ENCODE results near the gene LY6G6C.
A peak's percentile ranks its signal among the peaks of the same experiment; 100 is the strongest.

The LY6G6C gene

GRCh38 chr6:31737991-31738979 lies 16.7 kb upstream of the LY6G6C start (continued):
- TF ChIP-seq HIC1 (tag by site-specific recombination; IDR thresholded peaks at IDR 0.05) (peak; percentile 34; the same call in 1 of the 2 replicates), ZBTB48 (tag by site-specific recombination; IDR thresholded peaks at IDR 0.05) (peak; percentile 62), EGR2 (tag by site-specific recombination; IDR thresholded peaks at IDR 0.05; ENCODE audit: low read depth) (peak; percentile 88), IKZF3 (tag by site-specific recombination; IDR thresholded peaks at IDR 0.05) (peak; percentile 66; the same call in 1 of the 2 replicates), ZNF324 (tag by site-specific recombination; IDR thresholded peaks at IDR 0.05) (no peak), SALL2 (tag by site-specific recombination; IDR thresholded peaks at IDR 0.05; ENCODE audit: borderline replicate concordance) (no peak), REPIN1 (tag by site-specific recombination; IDR thresholded peaks at IDR 0.05; ENCODE audit: low read depth) (no peak), ZNF114 (tag by site-specific recombination; IDR thresholded peaks at IDR 0.05) (no peak), ZSCAN4 (tag by site-specific recombination; IDR thresholded peaks at IDR 0.05) (no peak), PRDM4 (tag by site-specific recombination; IDR thresholded peaks at IDR 0.05) (no peak), BCL6B (tag by site-specific recombination; IDR thresholded peaks at IDR 0.05) (no peak), ZNF558 (tag by site-specific recombination; IDR thresholded peaks at IDR 0.05) (no peak), ZNF585B (tag by site-specific recombination; IDR thresholded peaks at IDR 0.05) (no peak), ZNF37A (tag by site-specific recombination; IDR thresholded peaks at IDR 0.05) (no peak), ZNF473 (tag by site-specific recombination; IDR thresholded peaks at IDR 0.05) (no peak), ZNF670 (tag by site-specific recombination; IDR thresholded peaks at IDR 0.05; ENCODE audit: low read depth) (no peak), ZNF785 (tag by site-specific recombination; IDR thresholded peaks at IDR 0.05) (no peak), ZSCAN18 (tag by site-specific recombination; IDR thresholded peaks at IDR 0.05) (no peak), ZNF677 (tag by site-specific recombination; IDR thresholded peaks at IDR 0.05) (no peak), ZEB2 (tag by site-specific recombination; IDR thresholded peaks at IDR 0.05) (peak; percentile 9; the same call in 1 of the 2 replicates), ZNF366 (tag by site-specific recombination; conservative IDR thresholded peaks at IDR 0.05) (peak; percentile 28; the same call in 1 of the 2 replicates), SCRT2 (tag by site-specific recombination; IDR thresholded peaks at IDR 0.05) (peak; percentile 81), ZNF792 (tag by site-specific recombination; IDR thresholded peaks at IDR 0.05) (no peak), ZFHX2 (tag by site-specific recombination; conservative IDR thresholded peaks at IDR 0.05) (peak; percentile 85), ZNF48 (tag by site-specific recombination; IDR thresholded peaks at IDR 0.05) (no peak), SP2 (tag by site-specific recombination; IDR thresholded peaks at IDR 0.05) (peak; percentile 82), ZFP41 (tag by site-specific recombination; IDR thresholded peaks at IDR 0.05; ENCODE audit: borderline replicate concordance) (no peak), ZBTB1 (tag by site-specific recombination; IDR thresholded peaks at IDR 0.05) (no peak), ZNF571 (tag by site-specific recombination; IDR thresholded peaks at IDR 0.05) (no peak), ZNF221 (tag by site-specific recombination; IDR thresholded peaks at IDR 0.05; ENCODE audit: borderline replicate concordance) (no peak), ZNF843 (tag by site-specific recombination; IDR thresholded peaks at IDR 0.05) (no peak), ZBTB21 (tag by site-specific recombination; IDR thresholded peaks at IDR 0.05) (peak; percentile 78)
